Astrocyte (in vitro differentiated cells and primary cell): ENCODE measurements around the gene BACH2.

Experiments used
- CTCF ChIP-seq: IDR thresholded peaks from 2 replicates; pipeline ENCODE4 v1.5.1; 2011; ENCODE audit warnings: low read depth, mild to moderate bottlenecking, inconsistent platforms, low read length, moderate library complexity; ENCODE audit not compliant: insufficient read depth
- EZH2 ChIP-seq: IDR thresholded peaks from 2 replicates; pipeline ENCODE4 v1.6.1; 2012; ENCODE audit warnings: mild to moderate bottlenecking, low read length, inconsistent platforms; ENCODE audit not compliant: insufficient read depth

GRCh38 chr6:90028066-90028778 lies 268.4 kb downstream of the BACH2 start:
- TF ChIP-seq CTCF (no peak), EZH2 (no peak)
